Measurements from ENCODE around the gene SFTPD. TPM values are rescaled to one million over a fixed set of nuclear protein-coding genes. Genes with fewer than 3 reads are reported as not detected.

SFTPD gene
- total and polyA plus RNA-seq, 2 donors from 2014 or later: 1.7 TPM

- no peak overlapping the region for H3K27ac ChIP-seq (ENCODE audit: low read depth in 2 of 2, low read length in 2 of 2)
Measured at GRCh38 chr10:79932841-79933379, 16.0 kb downstream of the SFTPD start.

GRCh38 chr10:79932307-79932706 is 16.6 kb downstream of the SFTPD start:
- Histone ChIP-seq H3K27me3 (ENCODE audit: control insufficient read depth, insufficient read depth, low read length) (no peaks in the 10 kb centered on the region), H3K4me3 (ENCODE audit: low read length in 3 of 3) (no peak overlapping the region), H3K36me3 (ENCODE audit: control insufficient read depth in 2 of 3, insufficient read depth in 3 of 3, low read length in 3 of 3) (no peaks in the 10 kb centered on the region), H3K27ac (ENCODE audit: low read depth in 2 of 2, low read length in 2 of 2) (no peak overlapping the region), H3K9me3 (ENCODE audit: control insufficient read depth in 2 of 3, insufficient read depth in 1 of 3, low read length in 3 of 3) (no peaks in the 10 kb centered on the region), H3K4me1 (ENCODE audit: control insufficient read depth in 2 of 3, insufficient read depth in 2 of 3, low read depth in 1 of 3, low read length in 3 of 3) (peaks cover 0 to 2% (median 0%) of the 10 kb centered on the region in 3 donors), H3K9ac (ENCODE audit: low read length in 3 of 3) (no peak overlapping the region)
- no peak for TF ChIP-seq CTCF (IDR thresholded peaks at IDR 0.05; ENCODE audit: borderline replicate concordance, extremely low read depth, insufficient read depth)
- no peak for FAIRE-seq
- intact Hi-C loops (cut with DNase I): no loop called here
- no peak for DNase-seq

More at GRCh38 chr10:79932841-79933379, 16.0 kb downstream of the SFTPD start:
- TF ChIP-seq CTCF (IDR thresholded peaks at IDR 0.05; ENCODE audit: borderline replicate concordance, extremely low read depth, insufficient read depth): no peak
- Histone ChIP-seq H3K9ac (ENCODE audit: low read length in 3 of 3) (no peak overlapping the region), H3K9me3 (ENCODE audit: control insufficient read depth in 2 of 3, insufficient read depth in 1 of 3, low read length in 3 of 3) (no peaks in the 10 kb centered on the region), H3K27me3 (ENCODE audit: control insufficient read depth, insufficient read depth, low read length) (no peaks in the 10 kb centered on the region), H3K4me3 (ENCODE audit: low read length in 3 of 3) (no peak overlapping the region), H3K4me1 (ENCODE audit: control insufficient read depth in 2 of 3, insufficient read depth in 2 of 3, low read depth in 1 of 3, low read length in 3 of 3) (peaks cover 0 to 2% (median 0%) of the 10 kb centered on the region in 3 donors), H3K36me3 (ENCODE audit: control insufficient read depth in 2 of 3, insufficient read depth in 3 of 3, low read length in 3 of 3) (no peaks in the 10 kb centered on the region)
- intact Hi-C loops (cut with DNase I): no loop called here
- FAIRE-seq: no peak
- DNase-seq: no peak

DNA sequence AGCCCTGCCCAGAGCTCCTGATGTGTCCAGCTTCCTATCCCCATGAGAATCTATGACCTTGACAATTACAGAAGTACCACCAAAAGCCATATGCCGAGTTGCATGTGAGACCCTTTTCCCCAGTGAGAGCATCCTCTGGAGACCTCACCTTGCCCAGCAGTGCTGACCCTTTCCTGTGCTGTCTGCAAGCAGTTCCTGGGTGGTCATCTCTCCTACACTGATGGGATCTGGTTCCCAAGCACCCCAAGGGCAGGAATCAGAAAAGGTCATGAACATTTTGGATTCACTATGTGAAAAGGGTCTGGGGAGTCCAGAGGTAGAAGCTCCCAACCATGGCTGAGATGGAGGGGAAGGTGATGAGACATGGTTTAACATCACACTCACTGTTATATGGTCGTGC is 18.2 kb downstream of the SFTPD start:
- Histone ChIP-seq H3K27ac (ENCODE audit: low read depth in 2 of 2, low read length in 2 of 2) (no peak overlapping the region), H3K27me3 (ENCODE audit: control insufficient read depth, insufficient read depth, low read length) (no peaks in the 10 kb centered on the region), H3K9me3 (ENCODE audit: control insufficient read depth in 2 of 3, insufficient read depth in 1 of 3, low read length in 3 of 3) (no peaks in the 10 kb centered on the region), H3K4me1 (ENCODE audit: control insufficient read depth in 2 of 3, insufficient read depth in 2 of 3, low read depth in 1 of 3, low read length in 3 of 3) (peaks cover 0 to 2% (median 0%) of the 10 kb centered on the region in 3 donors), H3K9ac (ENCODE audit: low read length in 3 of 3) (no peak overlapping the region), H3K36me3 (ENCODE audit: control insufficient read depth in 2 of 3, insufficient read depth in 3 of 3, low read length in 3 of 3) (no peaks in the 10 kb centered on the region), H3K4me3 (ENCODE audit: low read length in 3 of 3) (no peak overlapping the region)
- FAIRE-seq (no peak), DNase-seq (no peak)
- no peak for TF ChIP-seq CTCF (IDR thresholded peaks at IDR 0.05; ENCODE audit: borderline replicate concordance, extremely low read depth, insufficient read depth)
- intact Hi-C loops (cut with DNase I): no loop called here

- no peak for TF ChIP-seq CTCF (IDR thresholded peaks at IDR 0.05; ENCODE audit: borderline replicate concordance, extremely low read depth, insufficient read depth)
- no peaks in the 10 kb centered on the region for H3K9me3 ChIP-seq (ENCODE audit: control insufficient read depth in 2 of 3, insufficient read depth in 1 of 3, low read length in 3 of 3)
- no peak overlapping the region for H3K9ac ChIP-seq (ENCODE audit: low read length in 3 of 3)
- FAIRE-seq (no peak), DNase-seq (no peak)
- no peaks in the 10 kb centered on the region for H3K27me3 ChIP-seq (ENCODE audit: control insufficient read depth, insufficient read depth, low read length)
- H3K4me1 ChIP-seq (ENCODE audit: control insufficient read depth in 2 of 3, insufficient read depth in 2 of 3, low read depth in 1 of 3, low read length in 3 of 3): peaks cover 0 to 2% (median 0%) of the 10 kb centered on the region in 3 donors
- H3K4me3 ChIP-seq (ENCODE audit: low read length in 3 of 3): no peak overlapping the region
- H3K27ac ChIP-seq (ENCODE audit: low read depth in 2 of 2, low read length in 2 of 2): no peak overlapping the region
- H3K36me3 ChIP-seq (ENCODE audit: control insufficient read depth in 2 of 3, insufficient read depth in 3 of 3, low read length in 3 of 3): no peaks in the 10 kb centered on the region
- intact Hi-C loops (cut with DNase I): no loop called here
Measured at GRCh38 chr10:79930267-79930666, 18.6 kb downstream of the SFTPD start.

All from kidney (tissue), 14 donors.